Nephron (organoid): ENCODE data around the gene KLHL10.

ENCODE experiments used
- H3K27ac Mint-ChIP-seq, 3 experiments: 2 replicates each; pipeline ENCODE4 v1.8.0; 2020; ENCODE audit warnings: mixed read lengths in 3 of 3, mild to moderate bottlenecking in 2 of 3, moderate library complexity in 1 of 3
- H3K27me3 Mint-ChIP-seq: 2 replicates; pipeline ENCODE4 v1.8.0; 2021; ENCODE audit warnings: low read depth, mild to moderate bottlenecking, moderate library complexity, mixed read lengths
- H3K36me3 Mint-ChIP-seq: 2 replicates; pipeline ENCODE4 v1.8.0; 2020; ENCODE audit warnings: low read depth, mixed read lengths
- H3K4me1 Mint-ChIP-seq: 2 replicates; pipeline ENCODE4 v1.8.0; 2020; ENCODE audit warnings: mixed read lengths
- H3K4me3 Mint-ChIP-seq, 3 experiments: 2 replicates each; pipeline ENCODE4 v1.8.0; 2020; ENCODE audit warnings: mild to moderate bottlenecking in 3 of 3, mixed read lengths in 3 of 3, moderate library complexity in 2 of 3
- H3K9me3 Mint-ChIP-seq: 2 replicates; pipeline ENCODE4 v1.8.0; 2020; ENCODE audit warnings: mixed read lengths
- TF ChIP-seq, protein P1 (sequence below), 3 experiments: fragments of 200-600 bp; sonication (generic); IDR thresholded peaks; one replicate each; pipeline ENCODE4 v1.5.0; 2021; ENCODE audit warnings: antibody characterized with exemption in 3 of 3; ENCODE audit not compliant: unreplicated experiment in 3 of 3

KLHL10 gene

DNA sequence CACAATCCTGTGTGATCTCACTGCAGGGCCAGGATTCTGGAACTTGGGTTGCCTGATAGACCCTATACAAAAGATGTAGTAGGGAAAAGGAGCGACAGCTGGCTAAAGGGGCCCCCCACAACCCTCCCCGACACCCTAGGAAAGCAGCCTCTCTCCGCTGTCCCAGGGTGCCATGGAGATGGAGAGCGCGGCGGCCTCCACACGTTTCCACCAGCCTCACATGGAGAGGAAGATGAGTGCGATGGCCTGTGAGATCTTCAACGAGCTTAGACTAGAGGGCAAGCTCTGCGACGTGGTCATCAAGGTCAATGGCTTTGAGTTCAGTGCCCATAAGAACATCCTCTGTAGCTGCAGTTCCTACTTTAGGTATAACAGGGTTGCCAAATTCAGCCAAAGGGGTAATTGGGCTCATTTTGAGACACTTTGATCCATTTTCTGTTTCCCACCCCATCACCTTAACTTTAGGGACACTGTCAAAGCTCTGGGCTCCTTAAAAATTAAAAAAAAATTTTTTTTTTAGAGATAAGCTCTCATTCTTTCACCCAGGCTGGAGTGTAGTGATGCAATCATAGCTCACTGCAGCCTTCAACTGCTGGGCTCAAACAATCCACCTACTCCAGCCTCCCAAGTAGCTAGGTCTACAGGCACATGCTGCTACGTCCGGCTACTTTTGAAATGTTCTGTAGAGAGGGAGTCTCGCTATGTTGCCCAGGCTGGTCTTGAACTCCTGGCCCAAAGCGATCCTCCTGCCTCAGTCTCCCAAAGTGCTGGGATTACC is at the start of gene KLHL10:
TSS of gene KLHL10 (plus strand) at position 65 of the 778 bp plus-strand sequence. CDS start at position 173, 108 bp downstream.
- TF ChIP-seq, protein P1, sequence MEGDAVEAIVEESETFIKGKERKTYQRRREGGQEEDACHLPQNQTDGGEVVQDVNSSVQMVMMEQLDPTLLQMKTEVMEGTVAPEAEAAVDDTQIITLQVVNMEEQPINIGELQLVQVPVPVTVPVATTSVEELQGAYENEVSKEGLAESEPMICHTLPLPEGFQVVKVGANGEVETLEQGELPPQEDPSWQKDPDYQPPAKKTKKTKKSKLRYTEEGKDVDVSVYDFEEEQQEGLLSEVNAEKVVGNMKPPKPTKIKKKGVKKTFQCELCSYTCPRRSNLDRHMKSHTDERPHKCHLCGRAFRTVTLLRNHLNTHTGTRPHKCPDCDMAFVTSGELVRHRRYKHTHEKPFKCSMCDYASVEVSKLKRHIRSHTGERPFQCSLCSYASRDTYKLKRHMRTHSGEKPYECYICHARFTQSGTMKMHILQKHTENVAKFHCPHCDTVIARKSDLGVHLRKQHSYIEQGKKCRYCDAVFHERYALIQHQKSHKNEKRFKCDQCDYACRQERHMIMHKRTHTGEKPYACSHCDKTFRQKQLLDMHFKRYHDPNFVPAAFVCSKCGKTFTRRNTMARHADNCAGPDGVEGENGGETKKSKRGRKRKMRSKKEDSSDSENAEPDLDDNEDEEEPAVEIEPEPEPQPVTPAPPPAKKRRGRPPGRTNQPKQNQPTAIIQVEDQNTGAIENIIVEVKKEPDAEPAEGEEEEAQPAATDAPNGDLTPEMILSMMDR (IDR thresholded peaks at IDR 0.05; ENCODE audit: unreplicated experiment in 3 of 3): no peak
- peaks cover 12% of the 10 kb centered on the region for H3K36me3 Mint-ChIP-seq
- no peak within 1 kb of the TSS for H3K27ac Mint-ChIP-seq
- H3K4me3 Mint-ChIP-seq: peak within 1 kb of the TSS; percentile 84 to 91 (median 91)
- peaks cover 12% of the 10 kb centered on the region for H3K4me1 Mint-ChIP-seq
- no peaks in the 10 kb centered on the region for H3K27me3 Mint-ChIP-seq
- H3K9me3 Mint-ChIP-seq: no peaks in the 10 kb centered on the region

DNA sequence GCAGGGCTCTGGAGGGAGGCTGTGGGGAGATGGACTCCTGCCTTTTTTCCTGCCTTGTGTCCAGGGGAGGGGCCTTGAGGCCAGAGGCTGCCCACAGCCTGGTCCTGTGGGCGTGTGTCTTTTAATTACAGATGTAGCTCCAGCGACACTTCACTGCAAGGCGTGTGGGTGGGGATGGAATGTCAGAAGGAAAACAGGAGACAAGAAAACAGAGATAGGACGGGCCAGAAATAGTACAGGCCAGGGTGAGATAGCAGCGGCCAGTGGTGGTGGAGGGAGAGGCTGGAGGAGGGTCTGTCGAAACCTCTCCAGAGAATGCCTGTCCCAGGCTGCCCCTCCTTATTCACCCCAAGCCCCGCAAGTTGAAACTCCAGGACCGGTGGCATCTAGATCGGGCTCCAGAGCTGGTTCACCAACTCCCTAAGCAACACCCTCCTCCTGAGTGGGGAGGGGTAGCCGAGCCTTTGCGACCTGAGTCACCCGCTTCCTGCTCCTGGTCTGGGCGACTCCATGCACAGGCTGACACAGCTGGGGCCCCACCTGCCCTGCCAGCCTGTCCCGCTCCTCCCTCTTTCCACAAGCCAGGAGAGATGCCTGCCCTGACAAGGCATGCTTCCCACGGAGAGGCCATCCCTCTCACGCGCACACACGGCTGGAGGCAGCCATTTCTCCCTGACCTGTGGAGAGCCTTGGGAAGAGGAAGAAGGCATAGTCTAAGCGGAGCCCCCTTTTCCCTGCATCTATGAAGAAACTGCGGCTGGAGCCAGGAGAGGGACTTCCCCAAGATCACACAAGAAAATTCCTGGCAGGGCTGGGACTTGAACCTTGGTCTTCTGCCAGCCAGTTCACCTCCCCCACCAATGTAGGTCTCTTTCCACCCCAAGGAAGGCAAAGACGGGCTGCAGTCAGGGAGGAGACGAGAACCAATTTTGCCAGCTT is 44.5 kb upstream of the KLHL10 start:
- H3K9me3 Mint-ChIP-seq: no peaks in the 10 kb centered on the region
- H3K4me1 Mint-ChIP-seq: peaks cover 37% of the 10 kb centered on the region
- H3K27ac Mint-ChIP-seq: peak overlapping the region; percentile 90 to 97 (median 96)
- no peaks in the 10 kb centered on the region for H3K36me3 Mint-ChIP-seq
- peak overlapping the region; percentile 11 to 66 (median 51) for H3K4me3 Mint-ChIP-seq
- H3K27me3 Mint-ChIP-seq: peaks cover 4% of the 10 kb centered on the region
- TF ChIP-seq, protein P1 (IDR thresholded peaks at IDR 0.05; ENCODE audit: unreplicated experiment in 3 of 3): no peak

GRCh38 chr17:41793784-41794539 is 43.7 kb upstream of the KLHL10 start:
- TF ChIP-seq, protein P1 (IDR thresholded peaks at IDR 0.05; ENCODE audit: unreplicated experiment in 3 of 3): no peak

DNA sequence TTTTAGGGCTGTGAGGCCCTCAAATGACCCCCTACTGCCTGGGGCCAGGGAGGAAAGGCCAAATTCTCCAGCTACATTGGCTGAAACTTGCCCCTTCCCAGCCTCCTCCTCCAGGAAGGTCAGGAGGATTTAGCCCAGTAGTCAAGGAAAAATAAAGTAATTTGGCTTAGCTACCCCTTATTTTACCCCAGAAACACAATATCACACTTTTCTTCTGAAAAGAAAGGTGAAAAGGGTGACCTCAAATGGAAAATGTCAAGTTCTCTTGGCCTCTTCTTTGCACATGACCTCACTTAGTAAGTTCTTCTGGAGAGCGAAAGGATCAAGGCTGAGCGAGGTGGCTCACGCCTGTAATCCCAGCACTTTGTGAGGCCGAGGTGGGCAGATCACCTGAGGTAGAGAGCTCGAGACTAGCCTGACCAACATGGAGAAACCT is 43.1 kb upstream of the KLHL10 start:
- no peaks in the 10 kb centered on the region for H3K9me3 Mint-ChIP-seq

More at GRCh38 chr17:41793784-41794539, 43.7 kb upstream of the KLHL10 start:
- no peaks in the 10 kb centered on the region for H3K9me3 Mint-ChIP-seq
- peak overlapping the region in 2 of 3 experiments; percentile 43 to 47 for H3K4me3 Mint-ChIP-seq
- peak overlapping the region; percentile 90 to 97 (median 96) for H3K27ac Mint-ChIP-seq
- H3K27me3 Mint-ChIP-seq: peaks cover 4% of the 10 kb centered on the region
- H3K36me3 Mint-ChIP-seq: no peaks in the 10 kb centered on the region
- H3K4me1 Mint-ChIP-seq: peaks cover 37% of the 10 kb centered on the region

More for the DNA sequence above, 43.1 kb upstream of the KLHL10 start:
- Mint-ChIP-seq H3K27ac (peak overlapping the region in 2 of 3 experiments; percentile 96 to 97), H3K27me3 (peaks cover 5% of the 10 kb centered on the region), H3K4me1 (peaks cover 34% of the 10 kb centered on the region), H3K36me3 (no peaks in the 10 kb centered on the region), H3K4me3 (no peak overlapping the region)
- TF ChIP-seq, protein P1 (IDR thresholded peaks at IDR 0.05; ENCODE audit: unreplicated experiment in 3 of 3): no peak
